Measurements from ENCODE around the gene DOK6.

DOK6 gene

GRCh38 chr18:69492861-69493260 lies 92.2 kb downstream of the DOK6 start:
- H3K36me3 Mint-ChIP-seq (ENCODE audit: low read depth) = peaks cover 8% of the 10 kb centered on the region
- no peaks in the 10 kb centered on the region for H3K9me3 Mint-ChIP-seq
- H3K27ac Mint-ChIP-seq = no peak overlapping the region
- no peaks in the 10 kb centered on the region for H3K27me3 Mint-ChIP-seq (ENCODE audit: low read depth)
- H3K4me1 Mint-ChIP-seq = no peaks in the 10 kb centered on the region
- no peak overlapping the region for H3K4me3 Mint-ChIP-seq
- TF ChIP-seq CTCF (IDR thresholded peaks at IDR 0.05; ENCODE audit: unreplicated experiment in 3 of 3) = no peak

- Mint-ChIP-seq H3K9me3 (no peaks in the 10 kb centered on the region), H3K27ac (no peak overlapping the region), H3K36me3 (ENCODE audit: low read depth) (peaks cover 4% of the 10 kb centered on the region), H3K4me3 (no peak overlapping the region), H3K27me3 (ENCODE audit: low read depth) (no peaks in the 10 kb centered on the region), H3K4me1 (no peaks in the 10 kb centered on the region)
- no peak for TF ChIP-seq CTCF (IDR thresholded peaks at IDR 0.05; ENCODE audit: unreplicated experiment in 3 of 3)
Measured at GRCh38 chr18:69494841-69495240, 94.2 kb downstream of the DOK6 start.

GRCh38 chr18:69495338-69495737 lies 94.7 kb downstream of the DOK6 start:
- peaks cover 4% of the 10 kb centered on the region for H3K36me3 Mint-ChIP-seq (ENCODE audit: low read depth)
- H3K27ac Mint-ChIP-seq = no peak overlapping the region
- no peaks in the 10 kb centered on the region for H3K27me3 Mint-ChIP-seq (ENCODE audit: low read depth)
- H3K9me3 Mint-ChIP-seq = no peaks in the 10 kb centered on the region
- H3K4me3 Mint-ChIP-seq = no peak overlapping the region
- no peaks in the 10 kb centered on the region for H3K4me1 Mint-ChIP-seq
- no peak for TF ChIP-seq CTCF (IDR thresholded peaks at IDR 0.05; ENCODE audit: unreplicated experiment in 3 of 3)

GRCh38 chr18:69495841-69496533 lies 95.3 kb downstream of the DOK6 start:
- Mint-ChIP-seq H3K27ac (no peak overlapping the region), H3K4me1 (no peaks in the 10 kb centered on the region), H3K9me3 (no peaks in the 10 kb centered on the region), H3K36me3 (ENCODE audit: low read depth) (peaks cover 4% of the 10 kb centered on the region), H3K4me3 (no peak overlapping the region), H3K27me3 (ENCODE audit: low read depth) (no peaks in the 10 kb centered on the region)
- no peak for TF ChIP-seq CTCF (IDR thresholded peaks at IDR 0.05; ENCODE audit: unreplicated experiment in 3 of 3)

GRCh38 chr18:69518989-69519388 lies 118.3 kb downstream of the DOK6 start:
- TF ChIP-seq CTCF (IDR thresholded peaks at IDR 0.05; ENCODE audit: unreplicated experiment in 3 of 3) = no peak
- H3K4me1 Mint-ChIP-seq = no peaks in the 10 kb centered on the region
- no peaks in the 10 kb centered on the region for H3K27me3 Mint-ChIP-seq (ENCODE audit: low read depth)
- H3K9me3 Mint-ChIP-seq = no peaks in the 10 kb centered on the region
- no peaks in the 10 kb centered on the region for H3K36me3 Mint-ChIP-seq (ENCODE audit: low read depth)
- no peak overlapping the region for H3K27ac Mint-ChIP-seq
- no peak overlapping the region for H3K4me3 Mint-ChIP-seq

- Mint-ChIP-seq H3K9me3 (no peaks in the 10 kb centered on the region), H3K27me3 (ENCODE audit: low read depth) (no peaks in the 10 kb centered on the region), H3K36me3 (ENCODE audit: low read depth) (no peaks in the 10 kb centered on the region), H3K4me1 (peaks cover 4% of the 10 kb centered on the region), H3K4me3 (no peak overlapping the region), H3K27ac (no peak overlapping the region)
- no peak for TF ChIP-seq CTCF (IDR thresholded peaks at IDR 0.05; ENCODE audit: unreplicated experiment in 3 of 3)
Measured at GRCh38 chr18:69523582-69523981, 122.9 kb downstream of the DOK6 start.
